Activated gamma-delta T cell (primary cell): Measurements from ENCODE around the gene PCDHB2.
"Not testable (repeated sequence)": the region's sequence is repeated elsewhere in the genome, so short reads cannot be mapped to it uniquely, and the experiment has no call there.

Experiments
- DNase-seq: peaks from one replicate; lab custom pipeline; 2025; lab: John Stamatoyannopoulos, UW
- total RNA-seq, 2 donors: gene quantifications; one replicate each; lab custom pipeline; 2026; lab: John Stamatoyannopoulos, UW

The PCDHB2 gene
- 0.09 to 0.10 reads per million in 2 donors for total RNA-seq

DNA sequence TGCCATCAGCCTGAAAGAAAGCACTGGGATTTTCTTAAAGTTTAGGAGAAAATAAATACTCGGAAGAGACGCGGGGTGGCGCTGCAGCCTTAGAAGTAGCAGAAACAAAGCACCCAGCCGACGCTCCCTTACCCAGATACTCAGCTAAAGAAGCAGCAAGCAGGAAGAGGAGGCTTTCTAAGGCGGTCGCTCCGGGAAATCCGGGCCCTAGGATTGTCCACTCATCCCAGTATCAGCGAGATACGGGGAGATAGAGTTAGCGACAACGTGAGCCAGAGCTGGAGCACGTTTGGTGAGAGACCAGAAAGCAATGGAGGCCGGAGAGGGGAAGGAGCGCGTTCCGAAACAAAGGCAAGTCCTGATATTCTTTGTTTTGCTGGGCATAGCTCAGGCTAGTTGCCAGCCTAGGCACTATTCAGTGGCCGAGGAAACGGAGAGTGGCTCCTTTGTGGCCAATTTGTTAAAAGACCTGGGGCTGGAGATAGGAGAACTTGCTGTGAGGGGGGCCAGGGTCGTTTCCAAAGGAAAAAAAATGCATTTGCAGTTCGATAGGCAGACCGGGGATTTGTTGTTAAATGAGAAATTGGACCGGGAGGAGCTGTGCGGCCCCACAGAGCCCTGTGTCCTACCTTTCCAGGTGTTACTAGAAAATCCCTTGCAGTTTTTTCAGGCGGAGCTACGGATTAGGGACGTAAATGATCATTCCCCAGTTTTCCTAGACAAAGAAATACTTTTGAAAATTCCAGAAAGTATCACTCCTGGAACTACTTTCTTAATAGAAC is at the start of gene PCDHB2:
PCDHB2 (plus strand) TSS at position 135 of the 782 bp plus-strand sequence; CDS start at position 311, 176 bp downstream.
- DNase-seq = no peak

DNA sequence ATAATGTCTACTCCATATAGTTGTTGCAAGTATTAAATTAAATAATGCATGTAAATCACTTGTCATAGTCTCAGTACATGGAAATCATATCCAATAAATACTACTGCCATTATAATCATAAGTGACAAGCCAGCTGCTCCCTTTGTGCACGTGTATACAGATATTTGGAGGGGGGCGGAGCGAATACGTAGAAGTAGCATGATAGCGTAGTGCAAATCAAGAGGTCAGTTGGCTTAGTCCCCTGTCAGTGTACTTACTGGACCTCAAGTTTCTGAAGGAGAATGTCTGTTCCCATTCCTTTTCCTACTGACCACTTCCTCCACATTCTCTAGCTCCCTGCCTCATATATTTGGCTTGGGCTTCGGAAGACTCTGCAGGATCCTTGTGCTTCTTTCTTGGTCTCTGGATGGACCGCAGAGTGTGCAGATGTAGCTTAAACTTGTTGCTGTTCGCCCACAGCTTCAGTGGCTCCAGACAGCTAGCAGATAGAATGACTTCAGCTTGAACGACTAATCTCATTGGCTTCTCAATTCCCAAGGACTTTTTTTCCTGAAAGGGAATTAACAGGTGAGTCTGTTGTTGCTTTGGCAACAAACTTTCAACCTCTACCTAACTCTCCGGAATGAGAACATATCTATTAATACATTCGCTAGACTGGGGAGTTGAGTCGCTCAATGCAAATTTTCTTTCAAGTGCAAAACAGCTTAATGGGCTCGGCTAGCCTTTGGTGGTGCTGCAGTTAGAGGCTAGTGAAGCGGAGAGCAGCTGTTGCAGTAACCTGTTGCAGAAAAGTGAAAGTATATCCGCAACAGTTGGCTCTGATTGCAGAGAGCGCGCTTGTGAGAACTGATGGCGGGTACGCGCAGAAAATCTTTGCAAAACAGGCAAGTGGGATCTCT is 43.5 kb upstream of the PCDHB2 start, which contains the start of gene PCDHB1:
PCDHB1 (plus strand) TSS at position 753 of the 899 bp plus-strand sequence; CDS start at position 850, 97 bp downstream.
- DNase-seq = no peak

DNA sequence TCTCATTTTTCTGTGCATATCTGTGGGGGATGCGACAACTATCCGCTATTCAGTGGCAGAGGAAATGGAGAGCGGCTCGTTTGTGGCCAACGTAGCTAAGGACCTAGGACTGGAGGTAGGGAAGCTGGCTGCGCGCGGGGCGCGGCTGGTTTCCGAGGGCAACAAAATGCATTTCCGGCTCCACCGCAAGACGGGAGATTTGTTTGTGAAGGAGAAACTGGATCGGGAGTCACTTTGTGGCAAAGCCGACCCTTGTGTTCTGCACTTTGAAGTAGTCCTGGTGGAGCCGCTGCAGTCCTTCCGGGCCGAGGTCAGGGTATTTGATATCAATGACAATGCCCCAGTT is 42.9 kb upstream of the PCDHB2 start:
- no peak for DNase-seq

DNA sequence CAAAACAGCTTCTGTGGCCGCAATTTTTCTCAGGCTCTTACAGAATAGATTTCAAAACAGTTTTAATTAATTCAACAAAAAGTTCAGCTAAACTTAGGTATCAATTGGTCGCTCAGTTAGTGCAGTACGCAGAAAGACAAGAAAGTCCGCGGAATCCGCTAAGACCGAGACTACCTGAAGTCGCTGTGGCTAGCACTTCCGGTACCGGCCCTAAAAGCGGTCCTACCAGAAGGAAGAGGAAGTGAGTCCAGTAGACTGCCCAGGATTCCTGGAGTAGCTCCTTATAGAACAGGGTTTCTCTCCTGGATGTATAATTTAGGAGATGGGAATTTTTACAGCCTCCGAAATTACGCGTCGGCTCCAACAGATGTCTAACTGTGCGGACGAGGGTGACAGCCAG is 16.6 kb upstream of the PCDHB2 start:
- no peak for DNase-seq

DNA sequence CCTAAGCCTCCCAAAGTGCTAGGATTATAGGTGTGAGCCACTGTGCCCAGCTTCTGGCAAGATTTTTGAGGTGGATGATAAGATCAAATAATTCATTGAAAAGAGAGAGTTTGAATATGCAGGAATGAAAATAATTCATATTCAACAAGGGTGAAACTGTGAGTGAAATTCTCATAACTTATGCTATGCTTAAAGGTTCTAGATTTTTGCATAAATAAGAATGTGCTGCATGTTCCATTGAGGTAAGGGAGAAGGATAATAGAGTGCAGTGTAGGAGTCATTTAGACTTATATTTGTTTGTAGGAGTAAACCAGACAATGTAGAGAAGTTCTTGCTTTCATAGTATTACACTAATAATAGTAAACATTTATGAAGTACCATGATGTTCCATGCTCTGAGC is 12.2 kb upstream of the PCDHB2 start:
- DNase-seq = no peak

DNA sequence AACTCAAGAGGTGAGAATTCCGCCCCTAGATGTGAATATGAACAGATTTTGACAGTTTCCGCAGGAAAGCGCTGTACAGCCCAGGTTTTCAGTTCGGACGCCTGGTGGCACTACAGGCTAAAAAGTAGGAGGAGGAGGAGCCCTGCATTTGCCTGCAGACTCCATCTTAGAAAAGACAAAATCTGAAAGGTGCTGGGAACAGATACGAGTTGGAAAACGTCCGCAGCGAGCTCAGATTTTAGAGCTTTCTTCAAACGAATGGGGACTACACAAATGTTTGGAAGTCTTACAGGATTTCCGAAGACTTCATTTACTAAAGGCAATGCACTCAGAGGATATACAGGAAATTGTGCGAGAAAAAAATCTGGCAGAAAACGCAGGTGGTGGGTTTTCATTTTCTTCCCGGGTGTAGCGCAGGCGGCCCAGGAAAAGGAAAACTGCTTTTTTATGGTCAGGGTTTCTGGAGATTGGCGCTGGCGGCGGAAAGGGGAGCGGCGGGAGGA is 9.9 kb upstream of the PCDHB2 start:
- no peak for DNase-seq

- DNase-seq = no peak
Observed at GRCh38 chr5:141095263-141095641, 837 bp downstream of the PCDHB2 start.

- DNase-seq = not testable (repeated sequence)
Observed at GRCh38 chr5:141096181-141096580, 1.8 kb downstream of the PCDHB2 start.

- DNase-seq = not testable (repeated sequence)
Observed at GRCh38 chr5:141096586-141096985, 2.2 kb downstream of the PCDHB2 start.

DNA sequence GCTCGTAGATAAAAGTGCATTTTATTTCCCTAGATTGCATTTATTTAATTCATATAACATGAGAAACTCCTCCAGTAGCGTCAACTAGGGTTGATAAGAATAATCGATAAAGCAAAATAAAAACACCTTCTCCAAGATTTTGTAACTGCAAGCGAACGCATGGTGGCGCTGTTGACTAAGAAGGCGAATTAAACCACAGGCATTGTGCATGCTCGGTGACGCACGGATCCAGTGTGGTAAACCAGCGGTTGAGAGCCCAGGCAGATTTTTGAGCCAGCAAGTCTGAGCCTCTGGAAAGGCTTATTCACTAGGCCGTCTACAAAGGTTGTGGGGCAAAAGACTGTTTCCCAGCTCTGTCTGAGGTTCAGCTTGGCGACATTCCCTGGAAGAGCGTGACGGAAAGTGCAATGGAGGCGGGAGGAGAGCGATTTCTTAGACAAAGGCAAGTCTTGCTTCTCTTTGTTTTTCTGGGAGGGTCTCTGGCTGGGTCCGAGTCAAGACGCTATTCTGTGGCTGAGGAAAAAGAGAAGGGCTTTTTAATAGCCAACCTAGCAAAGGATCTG is 5.9 kb downstream of the PCDHB2 start, which contains the start of gene PCDHB3:
PCDHB3 (plus strand) TSS at position 231 of the 563 bp plus-strand sequence; CDS start at position 408, 177 bp downstream.
- no peak for DNase-seq

DNA sequence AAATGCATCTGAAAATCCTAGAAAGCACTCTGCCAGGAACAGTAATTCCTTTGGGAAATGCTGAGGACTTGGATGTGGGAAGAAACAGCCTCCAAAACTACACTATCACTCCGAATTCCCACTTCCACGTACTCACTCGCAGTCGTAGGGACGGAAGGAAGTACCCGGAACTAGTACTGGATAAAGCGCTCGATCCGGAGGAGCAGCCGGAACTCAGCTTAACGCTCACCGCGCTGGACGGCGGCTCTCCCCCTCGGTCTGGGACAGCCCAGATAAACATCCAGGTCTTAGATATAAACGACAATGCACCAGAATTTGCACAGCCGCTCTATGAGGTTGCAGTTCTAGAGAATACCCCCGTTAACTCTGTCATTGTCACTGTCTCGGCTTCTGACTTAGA is 6.6 kb downstream of the PCDHB2 start:
- no peak for DNase-seq

GRCh38 chr5:141102070-141102469 is 7.7 kb downstream of the PCDHB2 start:
- not testable (repeated sequence) for DNase-seq

- DNase-seq = not testable (repeated sequence)
Observed at GRCh38 chr5:141102471-141102870, 8.1 kb downstream of the PCDHB2 start.

- no peak for DNase-seq
Observed at GRCh38 chr5:141105350-141105749, 10.9 kb downstream of the PCDHB2 start.

DNA sequence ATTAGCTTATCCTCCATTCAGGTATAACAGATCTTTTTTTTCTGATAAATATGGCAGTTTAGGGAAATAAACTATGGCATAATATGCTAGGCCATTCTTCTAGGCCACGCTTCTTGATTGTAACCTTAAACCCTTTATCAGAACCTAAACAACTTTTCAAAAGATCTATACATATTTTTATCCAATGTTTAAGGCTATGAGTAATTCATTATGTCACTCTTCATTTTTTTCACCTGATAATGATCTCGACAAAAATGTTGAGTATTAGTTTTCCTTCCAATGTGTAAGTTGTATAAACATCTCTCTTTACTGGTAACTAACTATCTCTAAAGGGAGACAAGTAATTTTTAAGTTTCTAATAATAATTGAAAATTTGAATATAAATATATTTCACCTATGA is 24.8 kb downstream of the PCDHB2 start:
- DNase-seq = no peak

- no peak for DNase-seq
Observed at GRCh38 chr5:141121563-141121962, 27.1 kb downstream of the PCDHB2 start, which contains the start of gene PCDHB4. PCDHB4 (plus strand) TSS chr5:141121818; CDS start chr5:141121999, 181 bp downstream.

DNA sequence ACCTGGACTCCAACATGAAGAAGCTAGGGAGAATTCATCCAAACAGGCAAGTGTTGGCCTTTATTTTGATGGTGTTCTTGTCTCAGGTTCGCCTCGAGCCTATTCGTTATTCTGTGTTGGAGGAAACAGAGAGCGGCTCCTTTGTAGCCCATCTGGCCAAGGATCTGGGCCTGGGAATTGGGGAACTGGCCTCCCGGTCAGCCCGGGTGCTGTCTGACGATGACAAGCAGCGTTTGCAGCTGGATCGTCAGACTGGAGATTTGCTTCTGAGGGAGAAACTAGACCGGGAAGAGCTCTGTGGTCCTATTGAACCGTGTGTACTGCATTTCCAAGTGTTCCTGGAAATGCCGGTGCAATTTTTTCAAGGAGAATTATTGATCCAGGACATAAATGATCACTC is 27.6 kb downstream of the PCDHB2 start:
- DNase-seq = no peak

DNA sequence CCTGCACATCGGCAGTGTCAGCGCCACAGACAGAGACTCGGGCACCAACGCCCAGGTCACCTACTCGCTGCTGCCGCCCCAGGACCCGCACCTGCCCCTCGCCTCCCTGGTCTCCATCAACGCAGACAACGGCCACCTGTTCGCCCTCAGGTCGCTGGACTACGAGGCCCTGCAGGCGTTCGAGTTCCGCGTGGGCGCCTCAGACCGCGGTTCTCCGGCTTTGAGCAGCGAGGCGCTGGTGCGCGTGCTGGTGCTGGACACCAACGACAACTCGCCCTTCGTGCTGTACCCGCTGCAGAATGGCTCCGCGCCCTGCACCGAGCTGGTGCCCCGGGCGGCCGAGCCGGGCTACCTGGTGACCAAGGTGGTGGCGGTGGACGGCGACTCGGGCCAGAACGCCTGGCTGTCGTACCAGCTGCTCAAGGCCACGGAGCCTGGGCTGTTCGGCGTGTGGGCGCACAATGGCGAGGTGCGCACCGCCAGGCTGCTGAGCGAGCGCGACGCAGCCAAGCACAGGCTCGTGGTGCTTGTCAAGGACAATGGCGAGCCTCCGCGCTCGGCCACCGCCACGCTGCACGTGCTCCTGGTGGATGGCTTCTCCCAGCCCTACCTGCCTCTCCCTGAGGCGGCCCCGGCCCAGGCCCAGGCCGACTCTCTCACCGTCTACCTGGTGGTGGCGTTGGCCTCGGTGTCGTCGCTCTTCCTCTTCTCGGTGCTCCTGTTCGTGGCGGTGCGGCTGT is 29.2 kb downstream of the PCDHB2 start:
- DNase-seq = not testable (repeated sequence)

DNA sequence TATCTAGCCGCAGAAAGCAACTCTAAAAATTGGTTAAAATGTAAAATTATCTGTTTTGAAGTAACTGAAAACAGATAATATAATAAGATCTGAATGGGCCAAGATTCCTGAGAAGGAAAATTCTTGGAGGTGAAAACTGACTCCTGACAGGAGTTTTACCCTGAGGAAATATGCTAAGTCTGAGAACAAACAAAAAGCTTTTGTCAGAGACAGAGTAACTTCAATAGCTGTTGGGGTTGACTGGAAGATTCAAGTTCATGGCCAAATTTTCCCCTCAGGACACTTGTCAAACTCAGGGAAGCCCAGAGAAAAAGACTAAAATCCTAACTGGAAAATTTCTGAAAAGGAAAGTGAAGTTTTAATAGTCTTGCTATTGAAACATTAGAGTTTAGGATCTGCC is 32.9 kb downstream of the PCDHB2 start:
- no peak for DNase-seq

- no peak for DNase-seq
Observed at GRCh38 chr5:141135030-141135717, 40.8 kb downstream of the PCDHB2 start, which contains the start of gene PCDHB5. PCDHB5 (plus strand) TSS chr5:141135206; CDS start chr5:141135435, 229 bp downstream.
